IMR-90 (cell line): Measurements from ENCODE around the gene AIDA. TPM values are rescaled to one million over a fixed set of nuclear protein-coding genes. Genes with fewer than 3 reads are reported as not detected.

Experiments used
- ATAC-seq: fragments of 200-7000 bp; cut with Tn5 transposase; 2 replicates; pipeline ENCODE4 v1.9.1; 2020; ENCODE audit warnings: low read depth, mild to moderate bottlenecking, moderate library complexity
- BruUV-seq: library from RNA; stranded (reverse); fragments of 400-500 nt; replicated peaks from 2 replicates; lab custom pipeline; 2021; lab: Mats Ljungman, UMichigan
- CTCF ChIA-PET: fragments of 300-600 bp; formaldehyde crosslinking; extraction: SDS; loops from one replicate; lab custom pipeline; 2021; ENCODE audit warnings: antibody characterized with exemption; lab: Yijun Ruan, JAX
- POLR2A ChIA-PET: fragments of 300-600 bp; sonication (Branson Sonifier 250); formaldehyde crosslinking; loops from one replicate; lab custom pipeline; 2022; ENCODE audit warnings: antibody characterized with exemption; ENCODE audit not compliant: unreplicated experiment; lab: Charles Lee
- DNase-seq: peaks from one replicate; pipeline ENCODE4 v3.0.0; 2013
- H2AFZ ChIP-seq: replicated peaks from 2 replicates; pipeline ENCODE3; 2013; ENCODE audit warnings: low read length, mild to moderate bottlenecking; ENCODE audit not compliant: poor library complexity
- H2AK5ac ChIP-seq: 2 replicates; pipeline ENCODE4 v1.6.1; 2013; ENCODE audit warnings: low read depth, low read length, inconsistent platforms
- H2AK9ac ChIP-seq: replicated peaks from 2 replicates; pipeline ENCODE3; 2013; ENCODE audit warnings: mild to moderate bottlenecking, low read depth, low read length, moderate library complexity; ENCODE audit not compliant: poor library complexity
- H2BK120ac ChIP-seq: 2 replicates; pipeline ENCODE4 v1.6.1; 2013; ENCODE audit warnings: low read depth, low read length, inconsistent platforms
- H2BK15ac ChIP-seq: 3 replicates; pipeline ENCODE4 v1.6.1; 2013; ENCODE audit warnings: low read depth, low read length, inconsistent platforms
- H2BK20ac ChIP-seq: 2 replicates; pipeline ENCODE4 v1.6.1; 2013; ENCODE audit warnings: low read depth, mild to moderate bottlenecking, inconsistent platforms, low read length, moderate library complexity
- H2BK5ac ChIP-seq: 2 replicates; pipeline ENCODE4 v1.6.1; 2013; ENCODE audit warnings: mild to moderate bottlenecking, low read depth, low read length, inconsistent platforms; ENCODE audit not compliant: poor library complexity, severe bottlenecking
- H3K14ac ChIP-seq: replicated peaks from 2 replicates; pipeline ENCODE4 v1.6.1; 2013; ENCODE audit warnings: low read depth, low read length, inconsistent platforms
- H3K18ac ChIP-seq: 2 replicates; pipeline ENCODE4 v1.6.1; 2013; ENCODE audit warnings: low read depth, low read length, control low read depth
- H3K23ac ChIP-seq: 2 replicates; pipeline ENCODE4 v1.6.1; 2013; ENCODE audit warnings: low read depth, low read length, inconsistent platforms
- H3K27ac ChIP-seq: 2 replicates; pipeline ENCODE4 v1.5.1; 2013; ENCODE audit warnings: mild to moderate bottlenecking, control low read depth, low read length; ENCODE audit not compliant: insufficient read depth
- H3K27me3 ChIP-seq: 2 replicates; pipeline ENCODE4 v1.6.1; 2013; ENCODE audit warnings: low read length; ENCODE audit not compliant: control insufficient read depth, insufficient read depth
- H3K36me3 ChIP-seq: 2 replicates; pipeline ENCODE4 v1.6.1; 2013; ENCODE audit warnings: low read length, mixed read lengths; ENCODE audit not compliant: control insufficient read depth, insufficient read depth
- H3K4ac ChIP-seq: 2 replicates; pipeline ENCODE4 v1.6.1; 2013; ENCODE audit warnings: low read depth, low read length, inconsistent platforms
- H3K4me1 ChIP-seq: 2 replicates; pipeline ENCODE4 v1.6.1; 2013; ENCODE audit warnings: low read length, mixed read lengths; ENCODE audit not compliant: control insufficient read depth, insufficient read depth
- H3K4me2 ChIP-seq: 2 replicates; pipeline ENCODE4 v1.6.1; 2013; ENCODE audit warnings: low read depth, mild to moderate bottlenecking, control low read depth, low read length, moderate library complexity
- H3K4me3 ChIP-seq: 2 replicates; pipeline ENCODE4 v1.5.1; 2013; ENCODE audit warnings: low read depth, mild to moderate bottlenecking, control low read depth, low read length, moderate library complexity; ENCODE audit not compliant: insufficient read depth
- H3K56ac ChIP-seq: 2 replicates; pipeline ENCODE4 v1.6.1; 2013; ENCODE audit warnings: low read length, inconsistent platforms; ENCODE audit not compliant: insufficient read depth; ENCODE audit errors: extremely low read depth
- H3K79me1 ChIP-seq, 2 experiments: 2 replicates each; pipeline ENCODE4 v1.6.1; 2013; ENCODE audit warnings: low read length in 2 of 2, inconsistent platforms in 1 of 2, low read depth in 1 of 2
- H3K9ac ChIP-seq: 2 replicates; pipeline ENCODE4 v1.6.1; 2013; ENCODE audit warnings: low read depth, low read length, control low read depth
- H3K9me1 ChIP-seq: 2 replicates; pipeline ENCODE4 v1.6.1; 2013; ENCODE audit warnings: low read length, inconsistent platforms; ENCODE audit not compliant: insufficient read depth
- H3K9me3 ChIP-seq: 2 replicates; pipeline ENCODE4 v1.6.1; 2013; ENCODE audit warnings: low read length; ENCODE audit not compliant: control insufficient read depth, insufficient read depth
- H4K20me1 ChIP-seq: 2 replicates; pipeline ENCODE4 v1.6.1; 2013; ENCODE audit warnings: low read length, inconsistent platforms; ENCODE audit not compliant: insufficient read depth
- H4K5ac ChIP-seq: 2 replicates; pipeline ENCODE4 v1.6.1; 2013; ENCODE audit warnings: mild to moderate bottlenecking, low read depth, low read length, control low read depth
- H4K8ac ChIP-seq, 2 experiments: 2 replicates each; pipeline ENCODE4 v1.6.1; 2013; ENCODE audit warnings: low read depth in 2 of 2, low read length in 2 of 2, control low read depth in 1 of 2, inconsistent platforms in 1 of 2
- H4K91ac ChIP-seq: 2 replicates; pipeline ENCODE4 v1.6.1; 2013; ENCODE audit warnings: low read depth, low read length, inconsistent platforms; ENCODE audit not compliant: insufficient read depth
- CEBPB ChIP-seq: IDR thresholded peaks from 2 replicates; pipeline ENCODE4 v1.6.1; 2012; ENCODE audit warnings: low read depth, low read length, improper control_type of control experiment
- WGBS, 2 experiments: methylation state at CpG; one replicate each; pipeline versions ENCODE4 v1.1.5 to v1.1.7; 2013; ENCODE audit warnings: missing lambda C conversion rate in 2 of 2; ENCODE audit not compliant: insufficient read length in 1 of 2; ENCODE audit errors: extremely low coverage in 2 of 2; 5-methylcytosine and 5-hydroxymethylcytosine counted together
- dilution Hi-C: fragments of 300-500 bp; cut with HindIII; formaldehyde crosslinking; loops from one replicate; pipeline ENCODE4 v1.14.3; 2018; ENCODE audit warnings: low sequenced_read_pairs; ENCODE audit not compliant: unreplicated experiment
- in situ Hi-C: fragments of 300-500 bp; cut with MboI; formaldehyde crosslinking; loops from 3 replicates; pipeline ENCODE4 v1.14.3; 2019; ENCODE audit warnings: low sequenced_read_pairs, inconsistent platforms, mixed read lengths
- intact Hi-C: fragments of 100-400 bp; cut with micrococcal nuclease; formaldehyde crosslinking; loops from 2 replicates; pipeline ENCODE4 v1.10.0; 2022
- polyA plus RNA-seq, 3 experiments: library from polyadenylated mRNA; depleted of rRNA; stranded (reverse); fragments of >200 nt; gene quantifications; 2 replicates each; pipeline ENCODE4 v1.2.3, GENCODE V29; 2012; ENCODE audit warnings: low replicate concordance in 1 of 3
- total RNA-seq: library from RNA; depleted of rRNA; stranded (reverse); fragments of >200 nt; gene quantifications from 2 replicates; pipeline ENCODE4 v1.2.3, GENCODE V29; 2012

Gene AIDA
- total and polyA plus RNA-seq, 2 of the 4 experiments (the other 2 are of a cell fraction) = 47.9 to 48.6 TPM

DNA sequence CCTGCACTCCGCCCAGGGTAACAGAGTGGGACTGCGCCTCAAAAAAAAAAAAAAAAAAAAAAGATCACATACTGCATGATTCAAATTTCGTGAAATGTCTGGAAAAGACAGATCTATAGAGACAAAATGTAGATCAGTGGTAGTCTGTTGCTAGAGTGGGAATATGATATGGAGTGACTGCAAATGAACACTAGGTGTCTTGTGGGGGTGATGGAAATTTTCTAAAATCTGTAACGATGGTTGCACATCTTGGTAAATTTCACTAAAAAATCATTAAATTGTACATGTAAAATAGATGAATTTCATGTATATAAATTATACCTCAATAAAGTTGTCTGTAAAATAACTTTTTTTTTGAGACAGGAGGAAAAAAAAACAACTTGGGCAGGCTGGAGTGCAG is 5.5 kb downstream of the AIDA start:
- H2BK120ac ChIP-seq = no peak overlapping the region
- intact Hi-C loops (no loop called here), dilution Hi-C loops (no loop called here), in situ Hi-C loops (no loop called here)
- H3K23ac ChIP-seq = no peak overlapping the region
- no peak overlapping the region for H3K4me3 ChIP-seq
- no peak for DNase-seq
- H3K27me3 ChIP-seq = no peaks in the 10 kb centered on the region
- WGBS, 2 experiments = no CpG with 5 or more reads among the region's 4 CpGs
- H3K4me2 ChIP-seq = no peak overlapping the region
- ChIA-PET POLR2A (no interaction called here), CTCF (interaction anchor here (0.7 kb wide), 1 partner anchor 1937 kb away, joined by 6 read pairs; no protein-coding TSS in a partner anchor)
- H3K9me3 ChIP-seq = no peaks in the 10 kb centered on the region
- H2AK5ac ChIP-seq = no peak overlapping the region
- ATAC-seq = no peak
- H3K27ac ChIP-seq = no peak overlapping the region
- H4K91ac ChIP-seq = no peak overlapping the region
- H2AFZ ChIP-seq = no peak overlapping the region
- H3K9me1 ChIP-seq = no peaks in the 10 kb centered on the region; the same call in 1 of the 2 replicates
- no peak overlapping the region for H3K4ac ChIP-seq
- H3K4me1 ChIP-seq = no peaks in the 10 kb centered on the region
- H2BK5ac ChIP-seq = no peak overlapping the region
- H3K79me1 ChIP-seq = peaks cover 8 to 47% of the 10 kb centered on the region in 2 experiments; a peak in 3 of 4 replicates
- no peak overlapping the region for H2AK9ac ChIP-seq
- no TSS peak for BruUV-seq
- no peak overlapping the region for H4K8ac ChIP-seq
- H3K9ac ChIP-seq = no peak overlapping the region
- H3K36me3 ChIP-seq = peaks cover 5% of the 10 kb centered on the region; the same call in 1 of the 2 replicates
- no peak overlapping the region for H2BK20ac ChIP-seq
- TF ChIP-seq CEBPB = no peak
- no peak overlapping the region for H3K56ac ChIP-seq
- no peak overlapping the region for H2BK15ac ChIP-seq
- H3K14ac ChIP-seq = no peak overlapping the region
- no peak overlapping the region for H4K5ac ChIP-seq
- H3K18ac ChIP-seq = no peak overlapping the region
- H4K20me1 ChIP-seq = no peaks in the 10 kb centered on the region; the same call in 1 of the 2 replicates
